ENCODE data around the gene CASQ2. TPM values are rescaled to one million over a fixed set of nuclear protein-coding genes. Genes with fewer than 3 reads are reported as not detected.

CASQ2 gene
- polyA plus RNA-seq, 3 donors = not detected

- no peak overlapping the region for H3K4me2 ChIP-seq (replicated peaks; ENCODE audit: extremely low read depth, low read length, poor library complexity, severe bottlenecking)
- H4K20me1 ChIP-seq (ENCODE audit: insufficient read depth, low read length) = no peaks in the 10 kb centered on the region
- H3K9ac ChIP-seq (ENCODE audit: insufficient read depth, low read length, poor library complexity, severe bottlenecking) = no peak overlapping the region
- TF ChIP-seq CTCF (IDR thresholded peaks at IDR 0.05) = no peak
- H3K4me3 Mint-ChIP-seq = no peak overlapping the region
- H3K9me3 Mint-ChIP-seq = peaks cover 0 to 2% (median 0%) of the 10 kb centered on the region in 7 donors
- H3K27me3 ChIP-seq (ENCODE audit: control insufficient read depth in 2 of 2, insufficient read depth in 2 of 2, low read length in 2 of 2) = no peaks in the 10 kb centered on the region
- H3K9me3 ChIP-seq (replicated peaks in 1 of 2; ENCODE audit: control insufficient read depth in 1 of 2, insufficient read depth in 1 of 2, low read length in 2 of 2) = no peaks in the 10 kb centered on the region
- H3K27ac ChIP-seq (ENCODE audit: low read depth in 1 of 2, low read length in 2 of 2) = no peak overlapping the region
- H3K27ac Mint-ChIP-seq = no peak overlapping the region
- H2AFZ ChIP-seq (ENCODE audit: insufficient read depth, low read depth, low read length, poor library complexity, severe bottlenecking) = no peak overlapping the region
- no peaks in the 10 kb centered on the region for H3K79me2 ChIP-seq (ENCODE audit: insufficient read depth, low read length)
- H3K4me3 ChIP-seq (replicated peaks in 1 of 3; ENCODE audit: low read depth in 2 of 3, low read length in 3 of 3) = no peak overlapping the region
- H3K27me3 Mint-ChIP-seq (ENCODE audit: low read depth in 3 of 3) = peaks cover 4 to 7% (median 5%) of the 10 kb centered on the region in 3 donors
- peaks cover 0 to 5% of the 10 kb centered on the region in 2 donors for H3K4me1 ChIP-seq (ENCODE audit: control insufficient read depth in 1 of 2, insufficient read depth in 2 of 2, low read length in 2 of 2)
- intact Hi-C loops (cut with micrococcal nuclease) = no loop called here
- H3K36me3 ChIP-seq (replicated peaks in 1 of 2; ENCODE audit: control insufficient read depth in 1 of 2, insufficient read depth in 2 of 2, low read length in 2 of 2) = no peaks in the 10 kb centered on the region
- no peak for DNase-seq
- WGBS (ENCODE audit: insufficient coverage) = 96% methylated on average over 4 of the region's 4 CpGs
- peaks cover 3% of the 10 kb centered on the region for H3K4me1 Mint-ChIP-seq
- no peaks in the 10 kb centered on the region for H3K36me3 Mint-ChIP-seq
Observed at GRCh38 chr1:115767403-115767802, 1.1 kb downstream of the CASQ2 start.

- Mint-ChIP-seq H3K4me3 (no peak overlapping the region), H3K4me1 (peaks cover 3% of the 10 kb centered on the region), H3K36me3 (no peaks in the 10 kb centered on the region), H3K27me3 (ENCODE audit: low read depth in 3 of 3) (peaks cover 1 to 4% (median 3%) of the 10 kb centered on the region in 3 donors), H3K9me3 (peaks cover 0 to 7% (median 0%) of the 10 kb centered on the region in 7 donors), H3K27ac (no peak overlapping the region)
- Histone ChIP-seq H2AFZ (ENCODE audit: insufficient read depth, low read depth, low read length, poor library complexity, severe bottlenecking) (no peak overlapping the region), H3K4me1 (ENCODE audit: control insufficient read depth in 1 of 2, insufficient read depth in 2 of 2, low read length in 2 of 2) (no peaks in the 10 kb centered on the region), H3K27ac (ENCODE audit: low read depth in 1 of 2, low read length in 2 of 2) (no peak overlapping the region), H3K4me3 (replicated peaks in 1 of 3; ENCODE audit: low read depth in 2 of 3, low read length in 3 of 3) (no peak overlapping the region), H3K4me2 (replicated peaks; ENCODE audit: extremely low read depth, low read length, poor library complexity, severe bottlenecking) (no peak overlapping the region), H3K27me3 (ENCODE audit: control insufficient read depth in 2 of 2, insufficient read depth in 2 of 2, low read length in 2 of 2) (no peaks in the 10 kb centered on the region), H3K36me3 (replicated peaks in 1 of 2; ENCODE audit: control insufficient read depth in 1 of 2, insufficient read depth in 2 of 2, low read length in 2 of 2) (no peaks in the 10 kb centered on the region), H4K20me1 (ENCODE audit: insufficient read depth, low read length) (no peaks in the 10 kb centered on the region), H3K9me3 (replicated peaks in 1 of 2; ENCODE audit: control insufficient read depth in 1 of 2, insufficient read depth in 1 of 2, low read length in 2 of 2) (no peaks in the 10 kb centered on the region), H3K9ac (ENCODE audit: insufficient read depth, low read length, poor library complexity, severe bottlenecking) (no peak overlapping the region), H3K79me2 (ENCODE audit: insufficient read depth, low read length) (no peaks in the 10 kb centered on the region)
- WGBS (ENCODE audit: insufficient coverage) = no CpG with 5 or more reads among the region's 1 CpG
- intact Hi-C loops (cut with micrococcal nuclease) = no loop called here
- TF ChIP-seq CTCF (IDR thresholded peaks at IDR 0.05) = no peak
- DNase-seq = no peak
Observed at GRCh38 chr1:115765091-115765490, 3.4 kb downstream of the CASQ2 start.
